Ovary (tissue), 9 donors: Measurements from ENCODE around the gene RLN1. TPM values are rescaled to one million over a fixed set of nuclear protein-coding genes. Genes with fewer than 3 reads are reported as not detected.
"Not testable (repeated sequence)": the region's sequence is repeated elsewhere in the genome, so short reads cannot be mapped to it uniquely, and the experiment has no call there.

Experiments used
- DNase-seq, 5 donors: peaks; one replicate each; pipeline ENCODE4 v3.0.0-alpha.2; 2019 to 2020
- H3K27ac ChIP-seq, 2 donors: fragments of 200-600 bp; one replicate each; pipeline versions ENCODE4 v1.5.1 to v1.8.0; 2019 to 2022
- H3K27me3 ChIP-seq: fragments of 200-600 bp; one replicate; pipeline ENCODE4 v1.8.0; 2022
- H3K36me3 ChIP-seq: fragments of 200-600 bp; sonication (generic); one replicate; pipeline ENCODE4 v1.5.1; 2019
- H3K4me1 ChIP-seq: one replicate; pipeline ENCODE4 v1.8.1; 2013; ENCODE audit warnings: mild to moderate bottlenecking, moderate library complexity; ENCODE audit not compliant: insufficient read depth
- H3K4me3 ChIP-seq: fragments of 200-600 bp; sonication (generic); one replicate; pipeline ENCODE4 v1.5.1; 2017
- H3K9me3 ChIP-seq, 2 donors: fragments of 200-600 bp in 1 of 2; sonication (generic) in 1 of 2; one replicate each; pipeline versions ENCODE4 v1.5.1 to v1.8.1; 2013 to 2019; ENCODE audit warnings: mild to moderate bottlenecking in 1 of 2, moderate library complexity in 1 of 2
- EP300 ChIP-seq: sonication (generic); formaldehyde crosslinking; IDR thresholded peaks from one replicate; pipeline ENCODE4 v1.6.1; 2017; ENCODE audit warnings: antibody characterized with exemption
- POLR2A ChIP-seq: fragments of 450-650 bp; IDR thresholded peaks from one replicate; pipeline ENCODE4 v1.6.1; 2017; ENCODE audit warnings: antibody characterized with exemption, mild to moderate bottlenecking, moderate library complexity
- WGBS, 3 donors: extraction: QIAGEN DNeasy Blood & Tissue Kit in 1 of 3; methylation state at CpG; one replicate each; pipeline versions ENCODE4 v1.1.5 to v1.1.7; 2013 to 2017; 5-methylcytosine and 5-hydroxymethylcytosine counted together
- intact Hi-C, 4 donors: fragments of 100-400 bp; cut with DNase I; formaldehyde crosslinking; loops; one replicate each; pipeline versions ENCODE4 v1.11.0 to v1.15.1; 2022 to 2023
- polyA plus RNA-seq, 2 donors: library from polyadenylated mRNA; stranded (reverse); fragments of 200-250 nt in 1 of 2; fragments of 350-450 nt in 1 of 2; fragmentation: Illumina TruSeq in 1 of 2; extraction: RNeasy Lipid Tissue Mini Kit (QIAGEN cat#74804) in 1 of 2; gene quantifications; one replicate each; pipeline ENCODE4 v1.2.3, GENCODE V29; 2013 to 2014
- total RNA-seq, 7 donors: library from RNA; depleted of rRNA in 2 of 7; stranded (reverse); fragments of >200 nt in 2 of 7; fragmentation: NEBNext Ultra II Directional in 3 of 7; extraction: Animal tissue kit (Norgen Biotek cat#: 25700) in 3 of 7; gene quantifications; one replicate each; pipeline versions ENCODE4 v1.1.0 to v1.2.4, GENCODE V29; 2016 to 2023
- TF ChIP-seq, protein P1 (sequence below), 3 donors: fragments of 450-650 bp in 2 of 3; fragments of 200-600 bp in 1 of 3; IDR thresholded peaks; one replicate each; pipeline versions ENCODE4 v1.5.1 to v1.8.0; 2016 to 2022; ENCODE audit warnings: antibody characterized with exemption in 3 of 3, mild to moderate bottlenecking in 1 of 3
- donor health status: DM: no; HTN: no; CAD: no; lungs with moderate emphysema.
- donor health status: DM: no; HTN: no; CAD: no.
- donor health status: Bipolar disorder and iron deficiency.
- donor health status: DM: yes; HTN: yes; CAD: no.
- donor health status: DM: no; HTN: no; CAD: no.
- donor health status: DM: yes; HTN: yes; CAD: no.

The RLN1 gene
- total and polyA plus RNA-seq, 9 donors: 0.28 to 1.4 TPM; not detected in 7

DNA sequence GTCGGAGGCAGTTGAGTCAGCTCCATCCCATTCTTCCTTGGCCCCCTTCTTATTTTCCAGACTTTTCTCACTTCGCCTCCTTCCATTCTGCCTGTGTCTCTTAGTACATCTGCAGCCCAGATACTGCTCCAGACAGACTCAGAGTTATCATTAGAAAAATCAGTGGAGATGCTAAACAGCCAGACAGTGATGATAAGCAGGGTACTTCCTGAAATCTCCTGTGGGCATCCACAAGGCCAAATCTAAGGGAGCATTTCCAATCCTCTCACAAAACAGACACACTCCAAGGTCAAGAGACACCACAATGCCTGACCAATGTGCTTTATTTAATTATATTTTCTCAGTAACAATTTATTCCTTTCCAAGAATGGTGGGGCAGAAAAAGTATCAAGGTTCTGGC lies 14.5 kb upstream of the RLN1 start:
- H3K27me3 ChIP-seq: no peaks in the 10 kb centered on the region
- no peaks in the 10 kb centered on the region for H3K4me1 ChIP-seq
- H3K36me3 ChIP-seq: no peaks in the 10 kb centered on the region
- no peak for DNase-seq
- H3K4me3 ChIP-seq: no peak overlapping the region
- H3K27ac ChIP-seq: no peak overlapping the region
- WGBS, 3 donors: 92 to 98% (median 96%) methylated on average over 2 of the region's 2 CpGs
- intact Hi-C loops: no loop called here
- TF ChIP-seq POLR2A: no peak
- TF ChIP-seq EP300: no peak
- TF ChIP-seq, protein P1, sequence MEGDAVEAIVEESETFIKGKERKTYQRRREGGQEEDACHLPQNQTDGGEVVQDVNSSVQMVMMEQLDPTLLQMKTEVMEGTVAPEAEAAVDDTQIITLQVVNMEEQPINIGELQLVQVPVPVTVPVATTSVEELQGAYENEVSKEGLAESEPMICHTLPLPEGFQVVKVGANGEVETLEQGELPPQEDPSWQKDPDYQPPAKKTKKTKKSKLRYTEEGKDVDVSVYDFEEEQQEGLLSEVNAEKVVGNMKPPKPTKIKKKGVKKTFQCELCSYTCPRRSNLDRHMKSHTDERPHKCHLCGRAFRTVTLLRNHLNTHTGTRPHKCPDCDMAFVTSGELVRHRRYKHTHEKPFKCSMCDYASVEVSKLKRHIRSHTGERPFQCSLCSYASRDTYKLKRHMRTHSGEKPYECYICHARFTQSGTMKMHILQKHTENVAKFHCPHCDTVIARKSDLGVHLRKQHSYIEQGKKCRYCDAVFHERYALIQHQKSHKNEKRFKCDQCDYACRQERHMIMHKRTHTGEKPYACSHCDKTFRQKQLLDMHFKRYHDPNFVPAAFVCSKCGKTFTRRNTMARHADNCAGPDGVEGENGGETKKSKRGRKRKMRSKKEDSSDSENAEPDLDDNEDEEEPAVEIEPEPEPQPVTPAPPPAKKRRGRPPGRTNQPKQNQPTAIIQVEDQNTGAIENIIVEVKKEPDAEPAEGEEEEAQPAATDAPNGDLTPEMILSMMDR (IDR thresholded peaks at IDR 0.05): no peak
- H3K9me3 ChIP-seq: peaks cover 0 to 2% of the 10 kb centered on the region in 2 donors

DNA sequence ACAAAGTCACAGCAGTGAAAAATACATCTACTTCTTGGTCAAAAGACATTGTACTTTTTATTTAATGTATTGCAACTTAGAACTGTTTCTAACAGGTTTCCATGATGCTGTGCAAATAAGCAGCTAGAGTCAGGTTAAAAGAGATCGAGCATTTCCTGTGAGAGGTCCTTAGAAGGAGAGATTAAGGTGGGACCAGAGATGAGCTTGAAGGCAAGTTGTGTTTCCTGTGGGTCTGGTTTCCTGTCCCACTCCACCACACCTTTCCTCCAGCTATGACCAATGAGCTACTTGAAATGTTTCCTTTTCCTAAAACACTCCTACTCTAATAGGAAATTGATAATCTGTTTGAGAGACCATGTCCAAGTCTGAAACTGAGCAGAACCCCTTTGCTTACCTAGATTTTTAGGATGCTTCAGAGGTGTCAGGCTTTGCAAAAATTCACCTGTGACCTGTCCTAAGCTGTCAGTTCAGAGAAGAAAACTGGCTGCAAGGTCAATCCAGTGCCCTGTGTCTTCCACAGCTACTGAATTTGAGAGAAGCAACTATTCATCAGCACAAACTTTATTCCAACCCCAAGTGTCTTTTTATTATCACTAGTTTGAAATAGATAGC lies 13.1 kb upstream of the RLN1 start:
- Histone ChIP-seq H3K9me3 (peaks cover 0 to 2% of the 10 kb centered on the region in 2 donors), H3K36me3 (no peaks in the 10 kb centered on the region), H3K27ac (no peak overlapping the region), H3K4me1 (no peaks in the 10 kb centered on the region), H3K4me3 (no peak overlapping the region), H3K27me3 (no peaks in the 10 kb centered on the region)
- WGBS, 3 donors: 76 to 94% (median 84%) methylated on average over 1 of the region's 1 CpG
- no peak for TF ChIP-seq POLR2A
- TF ChIP-seq, protein P1 (IDR thresholded peaks at IDR 0.05): no peak
- TF ChIP-seq EP300: no peak
- intact Hi-C loops: no loop called here
- no peak for DNase-seq

DNA sequence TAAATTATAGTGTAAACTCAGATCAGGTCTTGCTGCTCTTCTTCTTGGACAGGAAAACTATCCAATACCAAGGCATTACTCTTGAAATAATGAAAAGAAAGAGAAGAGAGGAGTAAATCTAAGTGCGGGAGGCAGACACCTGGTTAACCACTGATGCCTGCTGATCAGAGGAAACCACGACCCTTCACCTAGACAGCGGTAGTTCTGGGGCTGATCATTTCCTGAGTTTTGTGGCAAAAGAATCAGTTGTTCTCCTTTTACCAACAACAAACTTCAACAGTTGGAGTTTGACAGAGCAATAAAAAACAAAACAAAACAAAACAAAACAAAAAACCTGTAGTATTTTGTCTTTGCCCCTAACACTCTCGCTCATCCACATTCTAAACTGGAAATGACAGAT lies 3.0 kb downstream of the RLN1 start:
- 77 to 79% (median 78%) methylated on average over 4 of the region's 4 CpGs for WGBS, 3 donors
- H3K9me3 ChIP-seq: no peaks in the 10 kb centered on the region
- H3K27ac ChIP-seq: no peak overlapping the region
- intact Hi-C loops: no loop called here
- H3K27me3 ChIP-seq: no peaks in the 10 kb centered on the region
- no peaks in the 10 kb centered on the region for H3K4me1 ChIP-seq
- no peaks in the 10 kb centered on the region for H3K36me3 ChIP-seq
- TF ChIP-seq POLR2A: no peak
- no peak for TF ChIP-seq EP300
- TF ChIP-seq, protein P1 (IDR thresholded peaks at IDR 0.05): no peak
- DNase-seq: no peak
- no peak overlapping the region for H3K4me3 ChIP-seq

DNA sequence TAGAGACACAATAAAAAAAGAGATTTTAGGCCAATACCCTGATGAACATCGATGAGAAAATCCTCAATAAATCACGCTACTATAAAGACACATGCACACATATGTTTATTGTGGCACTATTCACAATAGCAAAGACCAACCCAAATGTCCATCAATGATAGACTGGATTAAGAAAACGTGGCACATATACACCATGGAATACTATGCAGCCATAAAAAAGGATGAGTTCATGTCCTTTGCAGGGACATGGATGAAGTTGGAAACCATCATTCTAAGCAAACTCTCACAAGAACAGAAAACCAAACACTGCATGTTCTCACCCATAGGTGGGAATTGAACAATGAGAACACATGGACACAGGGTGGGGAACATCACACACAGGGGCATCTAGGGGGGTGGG lies 8.4 kb downstream of the RLN1 start:
- DNase-seq, H3K27ac ChIP-seq, H3K9me3 ChIP-seq, H3K27me3 ChIP-seq, H3K4me1 ChIP-seq, H3K36me3 ChIP-seq, H3K4me3 ChIP-seq, intact Hi-C loops: not testable (repeated sequence)
- WGBS, 3 donors: 78 to 83% (median 80%) methylated on average over 3 of the region's 3 CpGs

DNA sequence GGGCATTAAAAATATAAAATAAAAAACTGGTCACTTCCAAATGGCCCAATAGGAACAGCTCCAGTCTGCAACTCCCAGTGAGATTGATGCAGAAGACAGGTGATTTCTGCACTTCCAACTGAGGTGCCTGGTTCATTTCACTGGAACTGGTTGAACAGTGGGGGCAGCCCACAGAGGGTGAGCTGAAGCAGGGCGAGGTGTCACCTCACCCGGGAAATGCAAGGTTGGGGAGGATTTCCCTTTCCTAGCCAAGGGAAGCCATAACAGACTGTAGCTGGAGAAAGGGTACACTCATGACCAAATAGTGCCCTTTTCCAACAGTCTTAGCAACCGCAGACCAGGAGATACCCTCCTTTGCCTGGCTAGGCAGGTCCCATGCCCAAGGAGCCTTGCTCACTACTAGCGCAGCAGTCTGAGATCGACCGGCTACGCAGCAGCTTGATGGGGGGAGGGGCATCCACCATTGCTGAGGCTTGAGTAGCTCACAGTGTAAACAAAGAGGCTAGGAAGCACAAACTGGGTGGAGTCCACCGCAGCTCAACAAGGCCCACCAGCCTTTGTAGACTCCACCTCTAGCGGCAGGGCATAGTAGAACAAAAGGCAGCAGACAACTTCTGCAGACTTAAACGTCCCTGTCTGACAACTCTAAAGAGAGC lies 12.7 kb downstream of the RLN1 start:
- intact Hi-C loops: no loop called here
- Histone ChIP-seq H3K27me3 (no peaks in the 10 kb centered on the region), H3K9me3 (no peaks in the 10 kb centered on the region), H3K4me3 (no peak overlapping the region), H3K4me1 (no peaks in the 10 kb centered on the region), H3K27ac (no peak overlapping the region), H3K36me3 (no peaks in the 10 kb centered on the region)
- 48 to 51% (median 51%) methylated on average over 10 of the region's 10 CpGs for WGBS, 3 donors
- DNase-seq: peak in 1 of 5 donors; percentile 11
- TF ChIP-seq EP300 (no peak), POLR2A (no peak)
- TF ChIP-seq, protein P1 (IDR thresholded peaks at IDR 0.05): no peak
